HEK293T (cell line): ENCODE measurements around the gene ISM2.
"Not testable (repeated sequence)": the region's sequence is repeated elsewhere in the genome, so short reads cannot be mapped to it uniquely, and the experiment has no call there.

Source experiments
- CTCF ChIA-PET: fragments of 350-600 bp; formaldehyde crosslinking; extraction: SDS; loops from one replicate; lab custom pipeline; 2021; ENCODE audit warnings: antibody characterized with exemption, inconsistent platforms; lab: Yijun Ruan, JAX
- POLR2A ChIA-PET: fragments of 350-600 bp; formaldehyde crosslinking; extraction: SDS; loops from one replicate; lab custom pipeline; 2020; ENCODE audit warnings: antibody characterized with exemption, inconsistent platforms; lab: Yijun Ruan, JAX
- DNase-seq: peaks from one replicate; pipeline ENCODE4 v3.0.0; 2012; ENCODE audit warnings: mixed read lengths; ENCODE audit errors: extremely low spot score
- ARNT ChIP-seq: fragments of 450-650 bp; IDR thresholded peaks from 2 replicates; pipeline ENCODE4 v1.6.1; 2017; ENCODE audit warnings: mild to moderate bottlenecking
- BHLHE40 ChIP-seq: fragments of 450-650 bp; IDR thresholded peaks from 2 replicates; pipeline ENCODE4 v1.6.1; 2016; ENCODE audit warnings: mild to moderate bottlenecking, moderate library complexity, borderline replicate concordance
- CTBP1 ChIP-seq: fragments of 450-650 bp; IDR thresholded peaks from 2 replicates; pipeline ENCODE4 v1.6.1; 2016; ENCODE audit warnings: borderline replicate concordance
- ELF4 ChIP-seq: fragments of 450-650 bp; IDR thresholded peaks from 2 replicates; pipeline ENCODE4 v1.6.1; 2017; ENCODE audit warnings: antibody characterized with exemption
- FOXA1 ChIP-seq: fragments of 450-650 bp; IDR thresholded peaks from 2 replicates; pipeline ENCODE4 v1.6.1; 2016; ENCODE audit warnings: mild to moderate bottlenecking
- FOXK2 ChIP-seq: fragments of 450-650 bp; IDR thresholded peaks from 2 replicates; pipeline ENCODE4 v1.6.1; 2016; ENCODE audit warnings: mild to moderate bottlenecking
- FOXM1 ChIP-seq: fragments of 450-650 bp; IDR thresholded peaks from 2 replicates; pipeline ENCODE4 v1.6.1; 2017; ENCODE audit warnings: mild to moderate bottlenecking, borderline replicate concordance
- HDGF ChIP-seq: fragments of 450-650 bp; IDR thresholded peaks from 2 replicates; pipeline ENCODE4 v1.6.1; 2017; ENCODE audit warnings: antibody characterized with exemption, borderline replicate concordance
- L3MBTL2 ChIP-seq: fragments of 450-650 bp; conservative IDR thresholded peaks from 2 replicates; pipeline ENCODE4 v1.6.1; 2016; ENCODE audit warnings: mild to moderate bottlenecking
- LEF1 ChIP-seq: fragments of 450-650 bp; IDR thresholded peaks from 2 replicates; pipeline ENCODE4 v1.6.1; 2017; ENCODE audit warnings: mild to moderate bottlenecking, borderline replicate concordance
- NFRKB ChIP-seq: fragments of 450-650 bp; IDR thresholded peaks from 2 replicates; pipeline ENCODE4 v1.6.1; 2016; ENCODE audit warnings: mild to moderate bottlenecking, moderate library complexity
- PKNOX1 ChIP-seq: fragments of 450-650 bp; IDR thresholded peaks from 2 replicates; pipeline ENCODE4 v1.6.1; 2016
- SP1 ChIP-seq: fragments of 450-650 bp; IDR thresholded peaks from 2 replicates; pipeline ENCODE4 v1.6.1; 2017
- SUZ12 ChIP-seq: fragments of 450-650 bp; IDR thresholded peaks from 2 replicates; pipeline ENCODE4 v1.6.1; 2016; ENCODE audit warnings: mild to moderate bottlenecking
- TARDBP ChIP-seq: fragments of 450-650 bp; IDR thresholded peaks from 2 replicates; pipeline ENCODE4 v1.6.1; 2016
- ZNF384 ChIP-seq: fragments of 450-650 bp; IDR thresholded peaks from 2 replicates; pipeline ENCODE4 v1.6.1; 2016

ISM2 gene

GRCh38 chr14:77541905-77542304 lies 43.3 kb upstream of the ISM2 start:
- TF ChIP-seq HDGF (no peak), FOXM1 (no peak), ZNF384 (no peak), FOXK2 (no peak), SP1 (no peak), PKNOX1 (no peak), L3MBTL2 (no peak), LEF1 (no peak), BHLHE40 (no peak), CTBP1 (no peak), ARNT (no peak), SUZ12 (no peak), FOXA1 (no peak), TARDBP (no peak), ELF4 (no peak)
- no peak for DNase-seq
- CTCF ChIA-PET, result interaction anchor here (1.4 kb wide), 1 partner anchor 10 kb away, joined by 3 read pairs; no protein-coding TSS in a partner anchor
- POLR2A ChIA-PET, result no interaction called here

GRCh38 chr14:77536951-77537350 lies 38.3 kb upstream of the ISM2 start:
- CTCF ChIA-PET, result interaction anchor here (1.3 kb wide), 1 partner anchor 78 kb away, joined by 6 read pairs; no protein-coding TSS in a partner anchor
- DNase-seq, POLR2A ChIA-PET: not testable (repeated sequence)

- ChIA-PET POLR2A (interaction anchor here (0.6 kb wide), 1 partner anchor 72 kb away, joined by 3 read pairs; no protein-coding TSS in a partner anchor), CTCF (no interaction called here)
- TF ChIP-seq SUZ12 (no peak), FOXA1 (no peak), PKNOX1 (no peak), LEF1 (no peak), FOXM1 (no peak), TARDBP (no peak), SP1 (no peak), FOXK2 (no peak), BHLHE40 (no peak), ZNF384 (no peak)
- DNase-seq, result no peak
Measured at GRCh38 chr14:77531071-77531470, 32.5 kb upstream of the ISM2 start.

- POLR2A ChIA-PET, result no interaction called here
- DNase-seq, result no peak
- CTCF ChIA-PET, result no interaction called here
- TF ChIP-seq ARNT (no peak), TARDBP (no peak), LEF1 (no peak), FOXM1 (no peak), ELF4 (no peak)
Measured at GRCh38 chr14:77529963-77530362, 31.3 kb upstream of the ISM2 start.

- ChIA-PET POLR2A (interaction anchor here (0.6 kb wide), 1 partner anchor 173 kb away, joined by 3 read pairs; no protein-coding TSS in a partner anchor), CTCF (no interaction called here)
- TF ChIP-seq PKNOX1 (no peak), CTBP1 (no peak), NFRKB (no peak), HDGF (no peak), SUZ12 (no peak), LEF1 (no peak), ELF4 (no peak), L3MBTL2 (no peak)
- no peak for DNase-seq
Measured at GRCh38 chr14:77529213-77529612, 30.6 kb upstream of the ISM2 start.

GRCh38 chr14:77528701-77529100 lies 30.1 kb upstream of the ISM2 start:
- CTCF ChIA-PET, DNase-seq: not testable (repeated sequence)
- POLR2A ChIA-PET, result interaction anchor here (0.6 kb wide), 1 partner anchor 174 kb away, joined by 3 read pairs; no protein-coding TSS in a partner anchor

GRCh38 chr14:77526266-77526665 lies 27.6 kb upstream of the ISM2 start:
- ChIA-PET POLR2A (no interaction called here), CTCF (no interaction called here)
- no peak for DNase-seq
- TF ChIP-seq ZNF384 (no peak), PKNOX1 (no peak), ARNT (no peak), FOXM1 (no peak), TARDBP (no peak), SP1 (no peak), LEF1 (no peak), HDGF (no peak), NFRKB (no peak), SUZ12 (no peak), CTBP1 (no peak)
